Measurements from ENCODE around the gene FBP2. TPM values are rescaled to one million over a fixed set of nuclear protein-coding genes. Genes with fewer than 3 reads are reported as not detected.

Gene FBP2
- total RNA-seq, 1 experiment from 2014 or later = not detected

DNA sequence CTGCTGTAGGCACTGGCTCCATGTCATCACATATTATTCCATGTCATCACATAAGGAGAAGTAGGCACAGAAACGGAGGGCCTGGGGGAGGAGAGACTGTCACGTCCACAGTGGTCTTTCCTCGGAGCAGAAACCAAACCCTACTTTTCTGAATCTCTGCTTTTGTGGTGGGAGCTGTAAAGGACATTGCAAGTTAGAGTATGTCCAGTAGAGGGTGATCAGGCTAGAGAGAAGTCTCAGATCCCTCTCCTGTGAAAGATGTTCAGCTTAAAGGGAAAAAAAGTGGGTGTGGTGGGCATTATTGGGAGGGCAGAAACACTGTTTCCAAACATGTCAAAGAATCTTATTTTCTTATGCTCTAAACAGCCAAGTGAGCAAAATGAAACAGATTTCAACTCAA is 19.4 kb upstream of the FBP2 start:
- no peak overlapping the region for H3K4me3 Mint-ChIP-seq (ENCODE audit: unreplicated experiment)
- ChIA-PET POLR2A (no interaction called here), CTCF (no interaction called here)
- intact Hi-C loops (cut with micrococcal nuclease) = no loop called here
- H3K27ac Mint-ChIP-seq (ENCODE audit: low read depth, unreplicated experiment) = no peak overlapping the region
- no peaks in the 10 kb centered on the region for H3K9me3 Mint-ChIP-seq (ENCODE audit: unreplicated experiment)
- TF ChIP-seq, protein P1, sequence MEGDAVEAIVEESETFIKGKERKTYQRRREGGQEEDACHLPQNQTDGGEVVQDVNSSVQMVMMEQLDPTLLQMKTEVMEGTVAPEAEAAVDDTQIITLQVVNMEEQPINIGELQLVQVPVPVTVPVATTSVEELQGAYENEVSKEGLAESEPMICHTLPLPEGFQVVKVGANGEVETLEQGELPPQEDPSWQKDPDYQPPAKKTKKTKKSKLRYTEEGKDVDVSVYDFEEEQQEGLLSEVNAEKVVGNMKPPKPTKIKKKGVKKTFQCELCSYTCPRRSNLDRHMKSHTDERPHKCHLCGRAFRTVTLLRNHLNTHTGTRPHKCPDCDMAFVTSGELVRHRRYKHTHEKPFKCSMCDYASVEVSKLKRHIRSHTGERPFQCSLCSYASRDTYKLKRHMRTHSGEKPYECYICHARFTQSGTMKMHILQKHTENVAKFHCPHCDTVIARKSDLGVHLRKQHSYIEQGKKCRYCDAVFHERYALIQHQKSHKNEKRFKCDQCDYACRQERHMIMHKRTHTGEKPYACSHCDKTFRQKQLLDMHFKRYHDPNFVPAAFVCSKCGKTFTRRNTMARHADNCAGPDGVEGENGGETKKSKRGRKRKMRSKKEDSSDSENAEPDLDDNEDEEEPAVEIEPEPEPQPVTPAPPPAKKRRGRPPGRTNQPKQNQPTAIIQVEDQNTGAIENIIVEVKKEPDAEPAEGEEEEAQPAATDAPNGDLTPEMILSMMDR (IDR thresholded peaks at IDR 0.05; ENCODE audit: unreplicated experiment) = no peak
- no peaks in the 10 kb centered on the region for H3K27me3 Mint-ChIP-seq (ENCODE audit: insufficient read depth, unreplicated experiment)
- DNase-seq (ENCODE audit: unreplicated experiment) = no peak
- no peaks in the 10 kb centered on the region for H3K36me3 Mint-ChIP-seq (ENCODE audit: insufficient read depth, unreplicated experiment)
- no peaks in the 10 kb centered on the region for H3K4me1 Mint-ChIP-seq (ENCODE audit: insufficient read depth, unreplicated experiment)
- no TSS peak for BruUV-seq (replicated peaks)

DNA sequence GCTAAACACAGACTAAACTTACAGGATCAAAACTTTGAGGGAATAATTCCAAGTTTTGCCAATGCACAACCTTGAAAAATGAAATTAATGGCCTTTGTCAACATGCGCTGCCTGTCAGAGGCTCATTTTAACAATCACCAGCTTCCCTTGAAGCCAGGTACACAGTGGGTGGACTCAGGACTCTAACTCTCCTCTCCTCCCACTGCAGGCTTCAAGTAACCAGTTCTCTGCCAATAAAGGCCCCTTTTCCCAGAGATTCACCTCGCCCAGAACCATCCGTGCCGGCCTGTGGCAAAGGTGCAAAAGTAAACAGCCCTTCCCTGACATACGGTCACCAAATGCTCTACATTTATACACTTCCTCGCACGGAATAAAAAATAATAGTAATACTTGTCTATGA is 18.4 kb upstream of the FBP2 start:
- intact Hi-C loops (cut with micrococcal nuclease) = no loop called here
- H3K4me3 Mint-ChIP-seq (ENCODE audit: unreplicated experiment) = no peak overlapping the region
- ChIA-PET CTCF (interaction anchor here (0.6 to 0.7 kb wide), 2 partner anchors 8 to 14 kb away, joined by 3 read pairs; no protein-coding TSS in a partner anchor), POLR2A (no interaction called here)
- H3K36me3 Mint-ChIP-seq (ENCODE audit: insufficient read depth, unreplicated experiment) = no peaks in the 10 kb centered on the region
- BruUV-seq (replicated peaks) = no TSS peak
- no peak overlapping the region for H3K27ac Mint-ChIP-seq (ENCODE audit: low read depth, unreplicated experiment)
- DNase-seq (ENCODE audit: unreplicated experiment) = no peak
- H3K27me3 Mint-ChIP-seq (ENCODE audit: insufficient read depth, unreplicated experiment) = no peaks in the 10 kb centered on the region
- no peaks in the 10 kb centered on the region for H3K9me3 Mint-ChIP-seq (ENCODE audit: unreplicated experiment)
- TF ChIP-seq, protein P1 (IDR thresholded peaks at IDR 0.05; ENCODE audit: unreplicated experiment) = no peak
- no peaks in the 10 kb centered on the region for H3K4me1 Mint-ChIP-seq (ENCODE audit: insufficient read depth, unreplicated experiment)

DNA sequence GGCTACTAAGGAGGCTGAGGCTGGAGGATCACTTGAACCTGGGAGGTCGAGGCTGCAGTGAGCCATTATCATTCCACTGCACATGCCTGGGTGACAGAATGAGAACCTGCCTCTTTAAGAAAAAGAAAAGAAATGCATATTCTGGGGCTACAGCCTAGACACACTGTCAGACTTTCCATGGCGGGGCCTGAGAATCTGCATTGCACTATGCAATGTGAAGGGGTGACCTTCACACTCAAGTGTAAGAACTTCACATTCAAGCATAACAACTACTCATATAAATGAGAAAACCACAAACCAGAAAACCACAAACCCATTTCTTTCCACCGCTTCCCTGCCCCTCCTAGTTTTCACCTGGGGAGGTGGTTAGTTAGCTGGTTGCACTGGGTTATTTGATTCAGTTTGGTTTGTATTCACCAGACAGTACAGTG is 18.0 kb upstream of the FBP2 start:
- no TSS peak for BruUV-seq (replicated peaks)
- Mint-ChIP-seq H3K9me3 (ENCODE audit: unreplicated experiment) (no peaks in the 10 kb centered on the region), H3K36me3 (ENCODE audit: insufficient read depth, unreplicated experiment) (no peaks in the 10 kb centered on the region), H3K27me3 (ENCODE audit: insufficient read depth, unreplicated experiment) (no peaks in the 10 kb centered on the region), H3K4me1 (ENCODE audit: insufficient read depth, unreplicated experiment) (no peaks in the 10 kb centered on the region), H3K27ac (ENCODE audit: low read depth, unreplicated experiment) (no peak overlapping the region), H3K4me3 (ENCODE audit: unreplicated experiment) (no peak overlapping the region)
- ChIA-PET POLR2A (no interaction called here), CTCF (interaction anchor here (0.6 to 0.7 kb wide), 2 partner anchors 8 to 13 kb away, joined by 3 read pairs; no protein-coding TSS in a partner anchor)
- TF ChIP-seq, protein P1 (IDR thresholded peaks at IDR 0.05; ENCODE audit: unreplicated experiment) = no peak
- DNase-seq (ENCODE audit: unreplicated experiment) = no peak
- intact Hi-C loops (cut with micrococcal nuclease) = no loop called here

DNA sequence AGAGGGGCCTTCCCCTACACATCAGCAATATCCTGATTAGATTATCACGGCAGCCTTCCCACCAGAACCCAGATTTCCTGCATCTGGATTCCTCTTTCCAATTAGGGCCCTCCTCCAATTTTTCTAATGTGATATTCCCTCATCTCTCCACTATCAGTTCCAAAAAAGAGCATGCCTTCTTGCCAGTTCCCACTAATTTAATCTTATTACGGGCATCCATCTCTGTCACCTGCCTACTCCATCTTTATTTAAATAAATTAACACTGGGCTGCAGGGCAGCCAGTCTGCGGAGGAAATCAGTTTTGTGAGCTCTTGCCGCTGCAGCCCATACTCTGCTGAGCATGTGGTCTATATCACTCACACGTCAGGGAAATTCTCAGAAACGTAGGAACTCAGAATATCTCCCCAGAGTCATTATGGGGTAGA is 16.6 kb upstream of the FBP2 start:
- Mint-ChIP-seq H3K27me3 (ENCODE audit: insufficient read depth, unreplicated experiment) (peaks cover 12% of the 10 kb centered on the region), H3K9me3 (ENCODE audit: unreplicated experiment) (no peaks in the 10 kb centered on the region), H3K4me3 (ENCODE audit: unreplicated experiment) (no peak overlapping the region), H3K4me1 (ENCODE audit: insufficient read depth, unreplicated experiment) (no peaks in the 10 kb centered on the region), H3K36me3 (ENCODE audit: insufficient read depth, unreplicated experiment) (no peaks in the 10 kb centered on the region), H3K27ac (ENCODE audit: low read depth, unreplicated experiment) (no peak overlapping the region)
- DNase-seq (ENCODE audit: unreplicated experiment) = no peak
- ChIA-PET POLR2A (no interaction called here), CTCF (no interaction called here)
- intact Hi-C loops (cut with micrococcal nuclease) = no loop called here
- TF ChIP-seq, protein P1 (IDR thresholded peaks at IDR 0.05; ENCODE audit: unreplicated experiment) = no peak
- no TSS peak for BruUV-seq (replicated peaks)

All from MCF 10A (cell line).